GM19467 (cell line): ENCODE data around the gene ANKMY1.
A peak's percentile ranks its signal among the peaks of the same experiment; 100 is the strongest.

Experiments used
- ATAC-seq: cut with Tn5 transposase; IDR thresholded peaks from one replicate; pipeline ENCODE4 v1.9.1; 2021; ENCODE audit warnings: mild to moderate bottlenecking, moderate library complexity; ENCODE audit not compliant: unreplicated experiment

The ANKMY1 gene

DNA sequence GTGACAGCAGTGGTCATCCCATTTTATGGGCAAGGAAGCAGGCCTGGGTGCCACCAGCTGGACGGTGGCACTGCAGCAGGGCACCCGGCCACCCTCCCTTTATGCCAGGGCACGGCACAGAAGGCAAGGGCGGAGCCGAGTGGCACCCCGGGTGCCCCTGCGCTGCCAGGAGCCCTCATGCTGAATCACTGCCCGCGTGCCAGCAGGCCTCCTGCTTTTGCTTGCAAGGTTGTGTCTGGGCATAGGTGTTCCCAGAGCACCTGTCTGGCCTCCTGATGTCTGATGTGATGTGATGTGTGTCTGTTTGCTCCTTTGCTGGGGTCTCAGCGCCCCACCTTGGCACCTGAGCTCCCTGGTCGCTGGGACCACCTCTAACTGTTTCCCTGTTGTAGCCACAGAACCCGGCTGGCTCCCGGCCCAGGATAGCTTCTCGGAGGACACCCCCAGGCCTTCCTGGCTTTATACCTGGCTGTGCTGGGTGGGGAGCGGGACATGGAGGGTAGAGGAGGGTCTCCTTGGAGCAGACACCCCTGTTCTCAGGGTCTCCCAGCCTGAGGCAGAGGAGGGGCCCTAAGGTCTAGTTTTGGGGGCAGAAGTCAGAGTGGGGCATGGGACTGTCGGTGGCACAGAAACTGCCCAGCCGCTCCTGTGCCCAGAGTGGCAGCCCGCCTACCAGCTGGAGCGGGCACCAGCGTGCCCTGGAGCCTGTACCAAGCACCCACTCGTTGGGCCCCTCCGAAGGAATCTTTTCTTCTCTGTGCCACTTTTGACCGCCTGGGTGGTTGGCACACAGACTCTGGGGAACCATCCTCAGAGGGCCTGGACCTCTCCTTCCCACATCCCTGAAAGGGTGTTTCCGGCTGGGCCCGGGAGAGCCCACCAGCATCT lies 118.7 kb downstream of the ANKMY1 start:
- ATAC-seq: no peak

DNA sequence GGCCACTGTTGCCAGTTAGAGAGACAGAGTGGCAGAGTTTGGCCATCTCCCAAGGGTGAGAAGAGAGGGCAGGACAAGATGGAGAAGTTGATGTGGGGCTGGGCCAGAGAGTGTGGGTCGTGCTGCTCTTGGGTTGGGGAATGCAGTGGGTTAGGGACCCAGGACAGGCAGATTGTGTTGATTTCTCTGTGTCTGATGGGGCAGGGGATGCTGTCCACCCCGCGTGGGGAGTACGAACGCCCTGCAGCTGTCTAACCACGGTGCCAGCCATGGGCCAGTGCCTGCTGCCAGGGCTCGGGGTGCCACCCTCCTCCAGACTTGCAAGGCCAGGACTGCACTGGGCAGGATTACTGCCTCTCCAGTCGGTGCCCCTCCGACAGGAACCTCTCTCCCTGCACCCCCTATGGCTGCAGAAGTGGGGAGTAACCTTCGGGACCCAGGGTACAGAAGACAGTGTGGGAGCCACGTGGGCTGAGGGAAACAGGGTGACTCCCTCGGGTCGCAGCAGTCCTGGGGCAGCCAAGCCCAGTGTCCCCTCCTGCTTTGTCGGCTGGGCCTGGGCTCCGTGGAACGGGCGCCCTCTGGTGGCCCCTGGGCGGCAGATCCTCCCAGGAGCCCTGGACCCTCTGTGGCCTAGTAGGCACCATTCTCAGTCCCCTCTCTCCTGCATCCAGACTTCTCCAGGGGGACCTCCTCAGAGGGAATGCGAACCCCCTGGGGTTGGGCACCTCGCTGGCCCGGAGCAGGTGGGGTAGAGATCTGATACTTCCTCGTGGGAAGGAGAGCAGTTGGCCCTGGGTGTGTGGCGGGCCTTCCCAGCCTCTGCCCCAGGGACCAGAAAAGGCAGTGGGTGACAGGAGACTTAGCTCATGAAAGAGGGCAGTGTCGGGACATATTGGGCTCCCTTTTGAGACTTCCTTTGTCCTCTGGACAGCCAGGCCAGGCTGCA lies 119.7 kb downstream of the ANKMY1 start:
- ATAC-seq: no peak

DNA sequence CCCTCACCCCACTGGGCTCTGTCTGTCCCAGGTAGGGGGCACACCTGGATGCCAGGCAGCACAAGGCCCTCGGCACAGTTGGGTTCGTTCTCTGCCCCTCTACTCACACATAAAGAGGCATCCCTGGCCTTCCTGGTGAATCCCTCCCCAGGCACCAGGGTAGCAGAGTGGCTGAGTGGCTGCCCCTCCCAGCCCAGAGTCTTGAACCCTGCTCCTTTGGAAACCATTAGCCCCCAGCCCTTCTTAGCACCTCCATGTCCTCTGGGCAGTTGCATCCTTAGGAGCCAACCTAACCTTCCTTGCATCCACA lies 120.3 kb downstream of the ANKMY1 start:
- ATAC-seq: no peak

DNA sequence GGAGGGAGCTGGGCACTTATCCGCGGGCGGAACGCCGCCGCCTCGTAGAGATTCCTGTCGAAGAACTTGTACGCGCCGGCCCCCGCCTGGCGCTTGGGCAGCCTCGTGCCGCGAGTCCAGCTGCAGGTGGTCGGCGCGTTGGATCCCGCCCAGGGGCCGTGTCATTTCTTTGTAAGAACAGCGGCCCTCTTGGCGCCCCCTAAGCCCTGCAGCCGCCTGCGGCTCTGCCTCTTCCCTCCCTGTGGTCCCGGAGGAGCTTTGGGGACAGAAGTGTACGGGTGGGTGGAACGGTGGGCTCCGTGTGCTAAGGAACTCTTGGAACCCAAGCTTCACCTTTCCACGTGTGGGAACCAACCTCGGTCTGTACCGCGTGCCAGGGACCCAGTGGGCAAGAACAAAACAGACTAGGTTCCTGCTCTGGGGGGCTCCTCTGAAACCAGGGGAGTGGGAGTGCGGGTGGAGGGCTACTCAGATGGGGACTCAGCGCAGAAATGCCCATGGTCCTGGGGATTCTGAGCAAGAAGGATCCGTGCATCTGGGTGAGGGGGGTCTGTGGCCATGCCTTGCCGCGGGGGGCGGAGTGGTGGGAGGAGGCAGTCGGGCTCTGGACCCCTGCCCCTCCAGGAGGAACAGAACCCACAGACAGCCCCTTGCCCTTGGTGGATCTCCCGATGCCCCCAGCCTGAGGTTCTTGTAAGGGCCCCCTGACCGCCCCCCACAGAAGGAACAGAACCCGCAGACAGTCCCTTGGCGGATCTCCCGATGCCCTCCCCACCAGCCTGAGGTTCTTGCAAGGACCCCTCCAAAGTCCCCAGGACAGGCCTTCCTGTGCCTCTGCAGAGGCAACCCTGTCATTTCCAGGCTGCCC lies 120.9 kb downstream of the ANKMY1 start:
- no peak for ATAC-seq

DNA sequence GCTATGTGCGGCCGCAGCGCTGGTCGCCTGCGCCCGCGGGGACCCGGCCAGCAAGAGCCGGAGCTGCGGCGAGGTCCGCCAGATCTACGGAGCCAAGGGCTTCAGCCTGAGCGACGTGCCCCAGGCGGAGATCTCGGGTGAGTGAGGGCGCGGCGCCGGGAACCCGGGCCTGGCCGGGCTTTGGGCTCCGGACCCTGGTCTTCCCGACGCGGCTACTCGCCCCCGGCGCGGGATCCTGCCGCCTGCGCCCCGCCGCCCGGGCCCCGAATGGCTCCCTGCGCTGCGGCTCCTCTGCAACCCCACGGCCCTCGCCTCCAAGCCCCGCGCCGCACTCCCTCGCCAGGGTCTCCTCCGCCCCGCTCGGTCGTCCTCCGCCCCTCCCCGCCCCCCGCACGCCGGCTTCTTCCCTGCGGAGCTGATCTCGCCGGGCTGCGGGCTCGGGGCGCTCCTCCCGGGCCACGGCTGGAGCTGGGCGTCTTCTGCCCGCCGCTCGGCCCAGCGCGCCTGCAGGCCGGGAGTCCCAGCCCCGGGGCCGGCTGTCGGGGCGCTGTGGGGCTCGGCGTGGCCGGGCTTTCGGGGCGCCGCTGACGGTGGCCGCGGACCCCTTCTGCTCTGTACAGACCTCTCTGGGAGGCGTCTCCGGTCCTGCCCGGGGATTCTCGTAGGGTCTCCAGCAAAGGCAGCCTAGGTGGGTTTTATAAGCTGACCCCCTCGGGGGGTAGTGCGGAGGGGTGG lies 121.7 kb downstream of the ANKMY1 start:
- ATAC-seq: no peak

DNA sequence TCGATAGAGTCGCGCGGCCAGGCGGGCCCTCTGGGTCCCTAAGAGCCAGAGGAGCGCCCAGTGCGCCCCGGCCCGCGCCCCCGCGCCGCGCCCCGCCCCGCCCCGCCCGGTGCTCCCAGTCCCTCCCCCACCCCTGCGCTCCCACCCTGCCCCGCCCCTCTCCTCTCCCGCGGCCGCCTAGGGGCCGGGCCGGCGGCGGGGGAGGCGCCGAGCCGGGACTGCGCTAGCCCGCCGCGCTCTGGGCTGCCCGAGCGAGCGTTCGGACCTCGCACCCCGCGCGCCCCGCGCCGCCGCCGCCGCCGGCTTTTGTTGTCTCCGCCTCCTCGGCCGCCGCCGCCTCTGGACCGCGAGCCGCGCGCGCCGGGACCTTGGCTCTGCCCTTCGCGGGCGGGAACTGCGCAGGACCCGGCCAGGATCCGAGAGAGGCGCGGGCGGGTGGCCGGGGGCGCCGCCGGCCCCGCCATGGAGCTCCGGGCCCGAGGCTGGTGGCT lies 122.3 kb downstream of the ANKMY1 start, which contains the start of gene GPC1:
TSS of gene GPC1 (plus strand) at position 207 of the 491 bp plus-strand sequence. CDS start at position 463, 256 bp downstream.
- ATAC-seq: peak; percentile 49

DNA sequence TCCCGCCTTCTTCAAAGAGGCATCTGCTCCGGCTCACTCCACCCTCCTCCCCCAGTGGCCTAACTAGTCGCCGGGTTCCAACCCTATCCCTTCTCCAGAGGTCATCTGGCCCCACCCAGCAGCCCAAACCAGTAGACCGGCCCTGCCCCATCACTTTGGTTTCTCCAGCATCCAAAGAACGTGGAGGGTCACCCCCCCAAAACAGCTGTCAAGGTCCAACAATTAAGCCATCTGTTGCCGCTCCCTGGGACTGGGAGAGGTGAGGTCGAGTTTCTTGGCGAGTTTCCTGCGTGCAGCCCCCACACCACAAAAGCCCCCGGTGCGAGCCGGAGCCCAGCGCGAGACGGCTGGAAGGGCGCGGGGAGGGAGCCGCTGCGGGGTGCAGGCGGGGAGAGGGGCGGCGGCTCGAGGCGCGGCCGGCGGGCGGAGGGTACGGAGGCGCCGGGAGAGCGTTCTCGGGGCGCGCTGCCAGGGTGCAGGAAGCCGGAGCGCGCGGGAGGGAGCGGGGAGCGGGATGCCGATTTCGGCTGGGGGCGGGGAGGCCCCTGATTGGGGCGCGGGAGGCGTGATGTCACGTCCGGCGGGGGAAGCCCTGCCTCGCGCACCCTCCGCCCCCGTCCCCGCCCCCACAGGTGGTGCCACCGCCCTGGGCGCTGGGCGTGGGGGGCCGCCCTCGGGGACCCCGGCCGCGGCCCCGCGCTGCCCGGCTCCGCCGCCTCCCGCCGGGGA lies 122.9 kb downstream of the ANKMY1 start:
- peak; percentile 62 for ATAC-seq

DNA sequence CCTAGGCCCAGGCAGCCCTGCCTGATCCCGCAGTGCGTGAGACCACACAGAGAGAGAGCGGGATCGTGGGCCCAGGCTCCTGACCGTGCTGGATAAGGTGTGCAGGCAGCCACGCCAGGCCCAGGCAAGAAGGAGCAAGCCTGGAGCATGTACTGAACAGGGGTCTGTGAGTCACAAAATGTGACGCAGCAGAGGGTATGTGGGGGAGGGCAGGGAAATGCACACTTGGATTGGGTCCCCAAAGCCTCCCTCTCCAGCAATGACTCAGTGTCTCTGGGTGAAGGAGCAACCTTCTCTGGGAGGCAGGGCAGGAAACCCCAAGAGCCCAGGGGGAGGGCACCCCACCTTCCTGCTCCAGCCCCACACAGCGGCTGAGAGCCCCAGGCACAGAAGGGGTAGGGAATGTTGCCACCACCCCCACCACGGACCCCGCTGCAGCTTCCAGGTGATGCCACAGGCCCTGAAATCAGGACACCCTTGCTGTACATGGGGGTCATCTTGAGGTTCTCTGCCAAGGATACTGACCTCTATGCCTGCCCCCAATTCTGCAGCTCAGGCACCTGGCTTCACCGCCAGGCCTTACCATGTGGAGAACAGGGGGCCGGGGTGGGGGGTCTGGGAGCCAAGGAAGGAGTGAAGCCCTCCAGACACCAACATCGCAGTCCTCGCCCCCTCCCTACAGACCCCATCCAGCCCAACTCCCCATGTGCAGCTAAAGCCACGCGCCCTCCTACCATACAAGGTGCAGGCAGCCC lies 123.6 kb downstream of the ANKMY1 start:
- no peak for ATAC-seq

DNA sequence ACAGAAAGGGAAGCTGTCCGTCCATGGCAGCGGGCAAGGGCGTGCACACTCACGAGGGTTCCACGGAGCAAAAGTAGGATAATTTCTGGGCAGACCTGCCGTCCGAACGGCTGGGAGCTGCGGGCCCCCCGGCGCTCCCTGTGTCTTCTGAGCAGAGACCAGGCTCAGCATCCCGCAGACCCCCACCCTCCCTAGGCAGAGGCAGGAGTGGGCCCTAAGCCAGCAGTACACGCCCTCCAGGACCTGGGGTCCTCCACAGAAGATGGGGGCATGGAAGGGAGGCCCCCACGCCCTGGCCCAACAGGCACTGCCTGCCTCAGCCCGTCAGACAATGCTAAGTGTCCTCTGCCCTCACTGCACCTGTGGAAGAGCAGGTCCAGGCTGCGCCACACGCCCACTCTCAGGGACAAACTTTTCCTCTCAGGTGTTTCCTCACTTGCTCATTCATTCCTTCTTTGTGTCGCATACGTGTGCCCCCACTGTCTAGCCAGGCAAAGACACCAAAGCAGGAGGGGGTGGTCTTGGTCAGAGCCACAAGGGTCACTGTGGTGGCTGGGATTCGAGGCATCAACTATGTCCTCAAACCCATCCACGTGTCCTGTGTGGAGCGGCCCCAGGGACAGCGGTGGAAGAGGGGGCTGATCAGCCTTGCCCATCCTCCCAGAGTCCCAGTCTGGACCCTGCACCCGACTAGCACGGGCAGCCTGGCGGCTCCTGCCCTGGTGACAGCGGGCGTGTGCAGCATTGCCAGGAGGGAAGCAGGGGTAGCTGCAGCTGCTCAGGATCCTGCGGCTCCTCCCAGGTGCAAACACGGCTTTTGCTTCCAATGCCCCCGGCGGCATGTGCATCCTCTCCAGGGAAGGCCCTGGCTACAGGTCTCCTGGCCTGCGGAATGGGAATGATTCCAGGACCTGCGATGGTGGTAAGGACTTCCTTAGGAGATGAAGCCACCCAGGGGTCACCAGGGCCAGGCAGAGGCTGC lies 124.7 kb downstream of the ANKMY1 start:
- ATAC-seq: no peak

DNA sequence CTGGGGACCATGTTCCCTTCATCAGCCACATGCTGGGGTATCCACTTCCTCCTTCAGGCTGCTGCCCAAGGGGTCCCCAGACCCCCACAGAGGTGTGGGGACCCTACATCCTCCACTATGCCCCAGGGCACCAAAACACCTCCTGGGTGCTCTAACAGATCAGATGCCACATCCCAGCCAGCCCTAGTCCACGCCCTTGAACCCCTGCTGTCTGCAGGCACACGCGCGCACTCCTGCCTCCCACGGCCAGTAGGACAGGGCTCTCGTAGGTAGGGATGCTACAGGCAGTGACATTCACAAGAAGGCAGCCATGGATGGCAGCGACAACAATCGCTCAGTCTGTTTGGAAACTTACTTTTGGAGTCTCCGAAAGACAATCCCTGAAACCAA lies 125.4 kb downstream of the ANKMY1 start:
- no peak for ATAC-seq

DNA sequence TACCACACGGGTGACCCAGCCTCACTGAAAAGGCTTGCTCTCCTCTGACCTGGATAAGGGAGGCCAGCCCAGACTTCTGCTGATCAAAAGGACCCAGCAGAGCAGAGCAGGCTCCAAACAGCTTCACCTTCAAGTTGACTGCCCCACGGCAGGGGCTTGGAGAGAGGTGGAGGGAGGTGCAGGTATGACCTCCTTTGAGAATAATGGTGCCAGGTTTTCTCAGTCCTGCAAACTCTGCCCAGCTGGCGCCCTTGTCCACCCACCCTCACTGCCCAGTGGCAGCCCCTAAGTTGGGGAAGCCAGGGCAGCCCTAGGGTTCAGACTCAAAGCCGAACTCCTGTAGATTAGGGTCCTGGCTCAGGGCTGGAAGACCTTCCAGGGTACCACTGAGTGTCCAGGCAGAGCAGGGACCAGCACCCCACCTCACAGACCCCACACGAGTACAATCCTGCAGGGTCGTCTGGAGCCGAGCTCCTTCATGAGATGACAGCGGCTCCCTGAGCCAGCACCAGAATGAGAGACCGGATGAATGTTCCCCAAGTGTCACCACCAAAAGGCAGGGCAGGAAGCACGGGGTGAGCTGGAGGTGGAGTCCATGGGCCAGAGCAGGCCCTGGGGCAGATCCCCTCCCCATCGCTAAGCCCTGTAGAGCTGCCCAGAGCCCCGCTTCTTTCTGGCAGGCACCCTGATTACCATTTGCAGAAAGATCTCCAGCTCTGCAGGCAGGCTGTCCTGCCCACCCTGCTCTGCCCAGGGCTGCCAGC lies 125.9 kb downstream of the ANKMY1 start:
- no peak for ATAC-seq

DNA sequence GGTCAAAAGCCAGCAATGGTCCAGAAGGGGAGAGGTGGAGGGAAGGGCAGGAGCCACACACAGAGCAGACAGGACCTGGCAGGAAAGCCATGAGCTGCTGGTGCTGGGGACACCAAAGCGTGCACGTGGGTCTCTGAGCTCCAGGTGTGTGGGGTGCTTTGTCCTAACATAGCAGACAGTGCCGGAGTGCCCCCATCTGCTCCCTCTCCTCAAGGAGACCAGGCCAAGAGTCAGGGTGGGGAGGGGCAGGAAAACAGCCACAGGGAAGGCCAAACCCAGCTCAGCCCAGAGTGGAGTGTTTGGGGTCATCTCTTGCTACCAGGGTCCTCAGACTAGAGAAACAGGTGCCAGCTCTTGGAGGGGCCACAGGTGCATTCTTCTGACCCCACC lies 126.5 kb downstream of the ANKMY1 start:
- ATAC-seq: no peak

DNA sequence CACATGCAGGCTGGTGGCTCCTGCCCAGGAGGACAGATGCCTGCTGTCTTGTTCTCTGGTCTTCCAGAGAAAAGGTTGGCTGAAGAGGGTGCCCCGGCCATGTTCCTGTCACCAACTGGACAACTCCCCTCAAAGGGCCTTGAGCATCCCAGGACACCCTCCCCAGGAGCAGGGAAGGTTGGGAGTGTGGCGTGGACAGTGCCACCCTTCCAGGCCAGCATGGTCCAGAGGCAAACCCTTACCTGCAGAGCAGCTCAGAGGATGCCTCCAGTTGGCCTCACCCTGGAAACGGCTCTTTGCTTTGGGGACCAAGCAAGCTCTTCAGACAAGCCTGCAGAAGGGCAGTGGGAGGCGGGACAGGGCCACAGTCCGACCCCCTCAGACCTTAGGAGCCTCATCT lies 127.2 kb downstream of the ANKMY1 start:
- no peak for ATAC-seq

DNA sequence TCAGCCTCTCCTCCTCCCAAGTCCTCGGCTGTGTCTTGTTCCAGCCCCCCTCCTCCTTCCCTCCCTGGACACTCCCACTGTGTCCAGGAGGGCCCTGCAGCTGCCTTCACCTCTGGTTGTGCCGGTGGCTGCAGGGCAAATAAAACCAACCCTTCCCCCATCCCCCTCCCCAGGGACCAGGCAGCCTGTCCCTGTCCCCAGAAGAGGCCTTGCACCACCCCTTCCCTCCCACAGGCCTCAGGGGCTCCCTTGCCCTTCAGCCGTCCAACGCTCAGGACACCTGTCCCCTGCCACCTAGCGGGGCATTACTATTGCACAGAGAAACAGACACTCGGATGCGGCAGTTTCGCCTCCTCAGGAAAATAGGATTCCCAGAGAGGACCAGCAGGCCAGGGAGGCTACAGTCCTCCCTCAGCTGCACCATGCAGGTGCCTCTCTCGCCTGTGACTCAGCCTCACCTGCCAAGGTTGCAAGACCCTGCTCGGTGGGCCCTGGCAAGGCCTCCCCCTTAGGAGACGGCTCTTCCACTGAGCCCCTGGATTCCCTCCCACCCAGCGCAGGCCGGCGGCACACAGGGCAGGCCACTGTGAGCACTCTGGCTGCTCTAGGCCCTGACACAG lies 127.8 kb downstream of the ANKMY1 start:
- no peak for ATAC-seq
